ENCODE measurements around the gene GLOD4. TPM values are rescaled to one million over a fixed set of nuclear protein-coding genes. Genes with fewer than 3 reads are reported as not detected.
"Not testable (repeated sequence)": the region's sequence is repeated elsewhere in the genome, so short reads cannot be mapped to it uniquely, and the experiment has no call there.

GLOD4 gene
- total and polyA plus RNA-seq, 10 donors, result 38.6 to 69.7 (median 54.0) TPM

- Histone ChIP-seq H3K4me1 (peaks cover 0 to 6% (median 0%) of the 10 kb centered on the region in 6 donors), H3K9me3 (no peaks in the 10 kb centered on the region), H3K27ac (no peak overlapping the region), H3K4me3 (no peak overlapping the region), H3K36me3 (peaks cover 10 to 100% (median 85%) of the 10 kb centered on the region in 6 donors), H3K27me3 (replicated peaks in 1 of 7) (no peaks in the 10 kb centered on the region)
- intact Hi-C loops (cut with DNase I; ENCODE audit: low total_unique reads), result no loop called here
- 87 to 95% (median 92%) methylated on average over 5 of the region's 5 CpGs for WGBS, 5 donors
- TF ChIP-seq POLR2AphosphoS5 (IDR thresholded peaks at IDR 0.05) (no peak), POLR2A (IDR thresholded peaks at IDR 0.05) (no peak), CTCF (IDR thresholded peaks at IDR 0.05 in 8 of 11, conservative IDR thresholded peaks at IDR 0.05 in 3 of 11) (no peak)
- no peak for DNase-seq
Measured at GRCh38 chr17:773016-773415, 9.1 kb downstream of the GLOD4 start.

- TF ChIP-seq CTCF (IDR thresholded peaks at IDR 0.05 in 8 of 11, conservative IDR thresholded peaks at IDR 0.05 in 3 of 11) (no peak), POLR2A (IDR thresholded peaks at IDR 0.05) (no peak), POLR2AphosphoS5 (IDR thresholded peaks at IDR 0.05) (no peak)
- H3K27me3 ChIP-seq (replicated peaks in 1 of 7), result no peaks in the 10 kb centered on the region
- no peak overlapping the region for H3K4me3 ChIP-seq
- 79 to 91% (median 87%) methylated on average over 3 of the region's 3 CpGs for WGBS, 5 donors
- H3K4me1 ChIP-seq, result no peaks in the 10 kb centered on the region
- H3K27ac ChIP-seq, result no peak overlapping the region
- intact Hi-C loops (cut with DNase I; ENCODE audit: low total_unique reads), result no loop called here
- no peaks in the 10 kb centered on the region for H3K9me3 ChIP-seq
- DNase-seq, result no peak
- H3K36me3 ChIP-seq, result peaks cover 10 to 100% (median 80%) of the 10 kb centered on the region in 6 donors
Measured at GRCh38 chr17:767076-767475, 15.0 kb downstream of the GLOD4 start.

- peak; percentile 56 for DNase-seq
- no peak for TF ChIP-seq POLR2A (IDR thresholded peaks at IDR 0.05)
- TF ChIP-seq POLR2AphosphoS5 (IDR thresholded peaks at IDR 0.05), result peak in 2 of 3 donors; percentile 35 to 60
- TF ChIP-seq CTCF (IDR thresholded peaks at IDR 0.05 in 8 of 11, conservative IDR thresholded peaks at IDR 0.05 in 3 of 11), result no peak
- peaks cover 0 to 6% (median 0%) of the 10 kb centered on the region in 6 donors for H3K4me1 ChIP-seq
- no peaks in the 10 kb centered on the region for H3K9me3 ChIP-seq
- no peak overlapping the region for H3K4me3 ChIP-seq
- peaks cover 0 to 92% (median 67%) of the 10 kb centered on the region in 6 donors for H3K36me3 ChIP-seq
- no peaks in the 10 kb centered on the region for H3K27me3 ChIP-seq (replicated peaks in 1 of 7)
- H3K27ac ChIP-seq, result peak overlapping the region in 2 of 8 donors; percentile 8 to 57
- 73 to 83% (median 78%) methylated on average over 9 of the region's 9 CpGs for WGBS, 5 donors
- intact Hi-C loops (cut with DNase I; ENCODE audit: low total_unique reads), result no loop called here
Measured at GRCh38 chr17:760371-760770, 21.7 kb downstream of the GLOD4 start.

GRCh38 chr17:759964-760363 lies 22.1 kb downstream of the GLOD4 start:
- TF ChIP-seq CTCF (IDR thresholded peaks at IDR 0.05 in 8 of 11, conservative IDR thresholded peaks at IDR 0.05 in 3 of 11), result no peak
- no peak for TF ChIP-seq POLR2A (IDR thresholded peaks at IDR 0.05)
- no peak for TF ChIP-seq POLR2AphosphoS5 (IDR thresholded peaks at IDR 0.05)
- 84 to 93% (median 88%) methylated on average over 5 of the region's 5 CpGs for WGBS, 5 donors
- no peaks in the 10 kb centered on the region for H3K27me3 ChIP-seq (replicated peaks in 1 of 7)
- peak overlapping the region in 1 of 8 donors; percentile 17 for H3K27ac ChIP-seq
- no peak overlapping the region for H3K4me3 ChIP-seq
- intact Hi-C loops (cut with DNase I; ENCODE audit: low total_unique reads), result no loop called here
- peaks cover 0 to 6% (median 0%) of the 10 kb centered on the region in 6 donors for H3K4me1 ChIP-seq
- peaks cover 0 to 88% (median 63%) of the 10 kb centered on the region in 6 donors for H3K36me3 ChIP-seq
- H3K9me3 ChIP-seq, result no peaks in the 10 kb centered on the region
- no peak for DNase-seq

GRCh38 chr17:756010-756567 lies 26.0 kb downstream of the GLOD4 start:
- DNase-seq, result peak; percentile 6
- Histone ChIP-seq H3K4me1 (peaks cover 2 to 21% (median 10%) of the 10 kb centered on the region in 6 donors), H3K36me3 (peaks cover 0 to 49% (median 32%) of the 10 kb centered on the region in 6 donors)
- 83 to 89% (median 84%) methylated on average over 15 of the region's 15 CpGs for WGBS, 5 donors
- H3K27ac ChIP-seq; intact Hi-C loops (cut with DNase I; ENCODE audit: low total_unique reads); H3K9me3 ChIP-seq; H3K4me3 ChIP-seq; H3K27me3 ChIP-seq (replicated peaks in 1 of 7): not testable (repeated sequence)

- not testable (repeated sequence) for H3K27ac ChIP-seq
- WGBS, 5 donors, result 96 to 99% (median 98%) methylated on average over 9 of the region's 9 CpGs
Measured at GRCh38 chr17:755319-755961, 26.6 kb downstream of the GLOD4 start.

More at GRCh38 chr17:755319-755961, 26.6 kb downstream of the GLOD4 start:
- DNase-seq; H3K27me3 ChIP-seq (replicated peaks in 1 of 7); intact Hi-C loops (cut with DNase I; ENCODE audit: low total_unique reads); H3K9me3 ChIP-seq; H3K4me3 ChIP-seq: not testable (repeated sequence)
- H3K36me3 ChIP-seq, result peaks cover 0 to 43% (median 29%) of the 10 kb centered on the region in 6 donors
- peaks cover 9 to 22% (median 17%) of the 10 kb centered on the region in 6 donors for H3K4me1 ChIP-seq

All from spleen (tissue), 11 donors.